GM12878 (cell line): ENCODE data around the gene AQP5. TPM values are rescaled to one million over a fixed set of nuclear protein-coding genes. Genes with fewer than 3 reads are reported as not detected.

Experiments used
- ATAC-seq: fragments of 200-7000 bp; cut with Tn5 transposase; 3 replicates; pipeline ENCODE4 v1.9.1; 2020; ENCODE audit warnings: mild to moderate bottlenecking, moderate library complexity
- BruUV-seq: library from RNA; stranded (reverse); fragments of 400-500 nt; replicated peaks from 2 replicates; lab custom pipeline; 2021; lab: Mats Ljungman, UMichigan
- CTCF ChIA-PET: fragments of 300-600 bp; sonication (Branson Sonifier 250); formaldehyde crosslinking; extraction: SDS; loops from one replicate; lab custom pipeline; 2021; ENCODE audit warnings: inconsistent platforms; lab: Yijun Ruan, JAX
- POLR2A ChIA-PET: fragments of 350-600 bp; formaldehyde crosslinking; extraction: SDS; loops from one replicate; lab custom pipeline; 2021; ENCODE audit warnings: inconsistent platforms; lab: Charles Lee
- RAD21 ChIA-PET: fragments of 300-600 bp; sonication (Branson Sonifier 250); formaldehyde crosslinking; loops from one replicate; lab custom pipeline; 2023; ENCODE audit warnings: antibody characterized with exemption; ENCODE audit not compliant: unreplicated experiment; lab: Charles Lee
- SMC1A ChIA-PET: fragments of 300-600 bp; sonication (Branson Sonifier 250); formaldehyde crosslinking; loops from one replicate; lab custom pipeline; 2023; ENCODE audit not compliant: unreplicated experiment, uncharacterized antibody; lab: Charles Lee
- DNase-seq: peaks from one replicate; pipeline ENCODE4 v3.0.0-alpha.2; 2011; ENCODE audit warnings: low read depth, low spot score
- FAIRE-seq: peaks from 3 replicates; lab custom pipeline; 2011; peaks lifted over from hg19 to GRCh38; lab: Jason Lieb, UNC
- H2AFZ ChIP-seq: 2 replicates; pipeline ENCODE4 v1.6.0; 2011; ENCODE audit warnings: low read depth, low read length, control low read depth; ENCODE audit not compliant: control insufficient read depth
- H3K27ac ChIP-seq: 2 replicates; pipeline ENCODE4 v1.5.1; 2011; ENCODE audit warnings: control low read depth; ENCODE audit not compliant: control insufficient read depth, insufficient read depth
- H3K27me3 ChIP-seq, 2 experiments: replicated peaks in 1 of 2; 2 replicates each; pipeline versions ENCODE4 v1.6.0 to v1.6.1; 2011; ENCODE audit warnings: low read length in 1 of 2; ENCODE audit not compliant: control insufficient read depth in 2 of 2, insufficient read depth in 2 of 2
- H3K36me3 ChIP-seq, 2 experiments: 2 replicates each; pipeline ENCODE4 v1.5.1; 2011; ENCODE audit warnings: low read length in 1 of 2; ENCODE audit not compliant: control insufficient read depth in 2 of 2, insufficient read depth in 2 of 2
- H3K4me1 ChIP-seq: 2 replicates; pipeline ENCODE4 v1.6.1; 2011; ENCODE audit warnings: mild to moderate bottlenecking, low read length, moderate library complexity, mixed read lengths; ENCODE audit not compliant: control insufficient read depth, insufficient read depth
- H3K4me2 ChIP-seq: 2 replicates; pipeline ENCODE4 v1.6.0; 2011; ENCODE audit warnings: control low read depth; ENCODE audit not compliant: control insufficient read depth, insufficient read depth
- H3K4me3 ChIP-seq: fragments of 200-600 bp; sonication (generic); 2 replicates; pipeline ENCODE4 v1.5.1; 2016
- H3K79me2 ChIP-seq: 2 replicates; pipeline ENCODE4 v1.6.0; 2011; ENCODE audit warnings: low read length; ENCODE audit not compliant: control insufficient read depth, insufficient read depth
- H3K9ac ChIP-seq: 2 replicates; pipeline ENCODE4 v1.8.0; 2011; ENCODE audit warnings: low read length, control low read depth, mixed read lengths; ENCODE audit not compliant: control insufficient read depth, insufficient read depth
- H3K9me3 ChIP-seq: replicated peaks from 3 replicates; pipeline ENCODE4 v1.5.1; 2011; ENCODE audit warnings: mild to moderate bottlenecking, low read length; ENCODE audit not compliant: control insufficient read depth, insufficient read depth
- H4K20me1 ChIP-seq: 2 replicates; pipeline ENCODE4 v1.6.0; 2011; ENCODE audit not compliant: control insufficient read depth, insufficient read depth
- BRCA1 ChIP-seq: IDR thresholded peaks from 2 replicates; pipeline ENCODE4 v1.6.1; 2011; ENCODE audit warnings: low read depth, low read length, improper control_type of control experiment
- E4F1 ChIP-seq: fragments of 450-650 bp; IDR thresholded peaks from 2 replicates; pipeline ENCODE4 v1.6.1; 2018; ENCODE audit warnings: borderline replicate concordance, mild to moderate bottlenecking; ENCODE audit not compliant: partially characterized antibody
- ETV6 ChIP-seq, 2 experiments: fragments of 450-650 bp in 1 of 2; IDR thresholded peaks in 1 of 2; conservative IDR thresholded peaks in 1 of 2; 2 replicates each; pipeline ENCODE4 v1.6.1; 2014; ENCODE audit warnings: antibody characterized with exemption in 1 of 2, borderline replicate concordance in 1 of 2, low read depth in 1 of 2, mild to moderate bottlenecking in 1 of 2, moderate library complexity in 1 of 2
- RBBP5 ChIP-seq: fragments of 200-600 bp; sonication (generic); conservative IDR thresholded peaks from 2 replicates; pipeline ENCODE4 v1.6.1; 2016
- TCF12 ChIP-seq: IDR thresholded peaks from 2 replicates; pipeline ENCODE4 v1.6.1; 2011; ENCODE audit warnings: low read depth, mild to moderate bottlenecking, low read length
- USF2 ChIP-seq: IDR thresholded peaks from 2 replicates; pipeline ENCODE4 v1.6.1; 2011; ENCODE audit warnings: low read depth, low read length, improper control_type of control experiment, borderline replicate concordance
- ZBED1 ChIP-seq: IDR thresholded peaks from 2 replicates; pipeline ENCODE4 v1.6.1; 2016; ENCODE audit warnings: borderline replicate concordance
- WGBS: methylation state at CpG from one replicate; pipeline ENCODE4 v1.1.6; 2016; ENCODE audit warnings: low lambda C conversion rate; ENCODE audit not compliant: insufficient replicate concordance, insufficient coverage; ENCODE audit errors: missing lambda C conversion rate; 5-methylcytosine and 5-hydroxymethylcytosine counted together
- in situ Hi-C: fragments of 300-500 bp; cut with MboI; formaldehyde crosslinking; loops from 9 replicates; pipeline ENCODE4 v1.14.3; 2018; ENCODE audit warnings: mixed read lengths
- intact Hi-C: fragments of 100-400 bp; cut with micrococcal nuclease; formaldehyde crosslinking; loops from one replicate; pipeline ENCODE4 v1.14.2; 2022; ENCODE audit not compliant: unreplicated experiment
- polyA plus RNA-seq, 11 experiments: library from polyadenylated mRNA; depleted of rRNA in 4 of 11; unstranded in 6 of 11; stranded (reverse) in 5 of 11; fragments of >200 nt; fragmentation: Nextera tagmentation in 4 of 11; fragmentation: Illumina TruSeq in 1 of 11; extraction: Ambion mirVana in 4 of 11; extraction: Trizol in 1 of 11; gene quantifications; 1 replicate in 1 of 11; 2 replicates in 10 of 11; pipeline versions ENCODE4 v1.2.1 to v1.2.3, GENCODE V29; 2011 to 2016; ENCODE audit warnings: inconsistent platforms in 2 of 11, missing spikeins in 2 of 11, low read depth in 1 of 11
- total RNA-seq, 4 experiments: library from RNA; depleted of rRNA in 3 of 4; stranded (reverse); fragments of >200 nt in 3 of 4; fragmentation: Illumina TruSeq in 1 of 4; extraction: Trizol in 1 of 4; gene quantifications; 2 replicates each; pipeline versions ENCODE4 v1.2.1 to v1.2.3, GENCODE V29; 2013 to 2021
- TF ChIP-seq, protein P1 (sequence below): IDR thresholded peaks from 2 replicates; pipeline ENCODE4 v1.6.1; 2012; ENCODE audit warnings: mild to moderate bottlenecking, low read depth, low read length

Gene AQP5
- total and polyA plus RNA-seq, 10 of the 15 experiments (the other 5 are each of a cell fraction or from before 2014, with no cell fraction given), result not detected

- TF ChIP-seq, protein P1, sequence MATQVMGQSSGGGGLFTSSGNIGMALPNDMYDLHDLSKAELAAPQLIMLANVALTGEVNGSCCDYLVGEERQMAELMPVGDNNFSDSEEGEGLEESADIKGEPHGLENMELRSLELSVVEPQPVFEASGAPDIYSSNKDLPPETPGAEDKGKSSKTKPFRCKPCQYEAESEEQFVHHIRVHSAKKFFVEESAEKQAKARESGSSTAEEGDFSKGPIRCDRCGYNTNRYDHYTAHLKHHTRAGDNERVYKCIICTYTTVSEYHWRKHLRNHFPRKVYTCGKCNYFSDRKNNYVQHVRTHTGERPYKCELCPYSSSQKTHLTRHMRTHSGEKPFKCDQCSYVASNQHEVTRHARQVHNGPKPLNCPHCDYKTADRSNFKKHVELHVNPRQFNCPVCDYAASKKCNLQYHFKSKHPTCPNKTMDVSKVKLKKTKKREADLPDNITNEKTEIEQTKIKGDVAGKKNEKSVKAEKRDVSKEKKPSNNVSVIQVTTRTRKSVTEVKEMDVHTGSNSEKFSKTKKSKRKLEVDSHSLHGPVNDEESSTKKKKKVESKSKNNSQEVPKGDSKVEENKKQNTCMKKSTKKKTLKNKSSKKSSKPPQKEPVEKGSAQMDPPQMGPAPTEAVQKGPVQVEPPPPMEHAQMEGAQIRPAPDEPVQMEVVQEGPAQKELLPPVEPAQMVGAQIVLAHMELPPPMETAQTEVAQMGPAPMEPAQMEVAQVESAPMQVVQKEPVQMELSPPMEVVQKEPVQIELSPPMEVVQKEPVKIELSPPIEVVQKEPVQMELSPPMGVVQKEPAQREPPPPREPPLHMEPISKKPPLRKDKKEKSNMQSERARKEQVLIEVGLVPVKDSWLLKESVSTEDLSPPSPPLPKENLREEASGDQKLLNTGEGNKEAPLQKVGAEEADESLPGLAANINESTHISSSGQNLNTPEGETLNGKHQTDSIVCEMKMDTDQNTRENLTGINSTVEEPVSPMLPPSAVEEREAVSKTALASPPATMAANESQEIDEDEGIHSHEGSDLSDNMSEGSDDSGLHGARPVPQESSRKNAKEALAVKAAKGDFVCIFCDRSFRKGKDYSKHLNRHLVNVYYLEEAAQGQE, result no peak
Measured at GRCh38 chr12:49975318-49975761, 13.7 kb downstream of the AQP5 start (continued).

DNA sequence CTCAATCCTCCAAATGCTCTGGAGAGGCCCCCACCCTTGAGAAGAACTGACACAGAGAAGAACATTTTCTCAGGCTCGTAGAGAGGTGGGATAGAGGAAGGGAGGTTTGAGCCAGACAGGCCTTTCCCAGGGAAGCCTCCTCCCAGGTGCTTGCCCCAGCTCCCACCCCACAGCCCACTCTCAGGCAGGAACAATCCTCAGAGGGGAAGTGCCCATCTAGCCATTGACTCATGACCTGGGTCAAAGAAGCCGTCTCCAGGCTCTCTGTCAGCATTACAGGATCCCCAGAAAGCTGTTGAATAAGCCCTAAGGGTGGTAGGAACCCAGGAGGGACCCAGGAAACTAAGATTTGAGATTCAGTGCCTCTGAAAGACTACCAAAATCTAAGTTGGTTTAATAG lies 14.9 kb downstream of the AQP5 start:
- Histone ChIP-seq H3K9ac (no peak overlapping the region), H3K9me3 (no peaks in the 10 kb centered on the region), H2AFZ (no peak overlapping the region), H3K4me1 (no peaks in the 10 kb centered on the region), H3K36me3 (no peaks in the 10 kb centered on the region), H3K27ac (no peak overlapping the region), H4K20me1 (no peaks in the 10 kb centered on the region), H3K27me3 (no peaks in the 10 kb centered on the region), H3K4me3 (no peak overlapping the region), H3K79me2 (no peaks in the 10 kb centered on the region), H3K4me2 (no peak overlapping the region)
- RAD21 ChIA-PET, result interaction anchor here (1.9 kb wide), 1 partner anchor 10 kb away, joined by 6 read pairs; no protein-coding TSS in a partner anchor
- ATAC-seq, result no peak
- POLR2A ChIA-PET, result no interaction called here
- no peak for FAIRE-seq
- SMC1A ChIA-PET, result no interaction called here
- CTCF ChIA-PET, result interaction anchor here (0.8 to 1.3 kb wide), 3 partner anchors 9 to 79 kb away, joined by 3 to 6 read pairs (median 4); no protein-coding TSS in a partner anchor
- 19% methylated on average over 2 of the region's 2 CpGs for WGBS
- DNase-seq, result no peak
- BruUV-seq, result no TSS peak
- TF ChIP-seq E4F1 (no peak), RBBP5 (no peak), ETV6 (conservative IDR thresholded peaks at IDR 0.05 in 1 of 2, IDR thresholded peaks at IDR 0.05 in 1 of 2; ENCODE audit: borderline replicate concordance in 1 of 2, low read depth in 1 of 2) (no peak), BRCA1 (no peak), TCF12 (no peak), USF2 (no peak), ZBED1 (no peak)
- intact Hi-C loops (no loop called here), in situ Hi-C loops (no loop called here)
